ENCODE results near the gene ABR. TPM values are rescaled to one million over a fixed set of nuclear protein-coding genes. Genes with fewer than 3 reads are reported as not detected.
"Not testable (repeated sequence)": the region's sequence is repeated elsewhere in the genome, so short reads cannot be mapped to it uniquely, and the experiment has no call there.

Gene ABR
- polyA plus RNA-seq, 2 of the 4 experiments (the other 2 are of a cell fraction), result 70.9 to 73.8 TPM

DNA sequence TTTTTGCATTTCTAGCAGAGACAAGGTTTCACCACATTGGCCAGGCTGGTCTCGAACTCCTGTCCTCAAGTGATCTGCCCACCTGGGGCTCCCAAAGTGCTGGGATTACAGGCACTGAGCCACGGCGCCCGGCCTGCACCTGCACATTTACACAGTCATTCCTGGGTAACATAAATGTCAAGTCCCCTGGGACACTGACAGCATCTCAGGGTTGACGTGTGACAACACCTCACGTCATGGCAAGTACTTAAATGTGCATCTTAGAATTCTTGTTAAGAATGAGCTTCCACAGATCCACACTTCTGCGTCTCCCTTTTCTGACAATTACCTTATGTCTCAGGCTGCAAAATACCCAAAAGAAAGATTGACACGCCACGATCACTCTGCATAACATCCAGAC is 80.5 kb downstream of the ABR start (continued):
- TF ChIP-seq, protein P1, sequence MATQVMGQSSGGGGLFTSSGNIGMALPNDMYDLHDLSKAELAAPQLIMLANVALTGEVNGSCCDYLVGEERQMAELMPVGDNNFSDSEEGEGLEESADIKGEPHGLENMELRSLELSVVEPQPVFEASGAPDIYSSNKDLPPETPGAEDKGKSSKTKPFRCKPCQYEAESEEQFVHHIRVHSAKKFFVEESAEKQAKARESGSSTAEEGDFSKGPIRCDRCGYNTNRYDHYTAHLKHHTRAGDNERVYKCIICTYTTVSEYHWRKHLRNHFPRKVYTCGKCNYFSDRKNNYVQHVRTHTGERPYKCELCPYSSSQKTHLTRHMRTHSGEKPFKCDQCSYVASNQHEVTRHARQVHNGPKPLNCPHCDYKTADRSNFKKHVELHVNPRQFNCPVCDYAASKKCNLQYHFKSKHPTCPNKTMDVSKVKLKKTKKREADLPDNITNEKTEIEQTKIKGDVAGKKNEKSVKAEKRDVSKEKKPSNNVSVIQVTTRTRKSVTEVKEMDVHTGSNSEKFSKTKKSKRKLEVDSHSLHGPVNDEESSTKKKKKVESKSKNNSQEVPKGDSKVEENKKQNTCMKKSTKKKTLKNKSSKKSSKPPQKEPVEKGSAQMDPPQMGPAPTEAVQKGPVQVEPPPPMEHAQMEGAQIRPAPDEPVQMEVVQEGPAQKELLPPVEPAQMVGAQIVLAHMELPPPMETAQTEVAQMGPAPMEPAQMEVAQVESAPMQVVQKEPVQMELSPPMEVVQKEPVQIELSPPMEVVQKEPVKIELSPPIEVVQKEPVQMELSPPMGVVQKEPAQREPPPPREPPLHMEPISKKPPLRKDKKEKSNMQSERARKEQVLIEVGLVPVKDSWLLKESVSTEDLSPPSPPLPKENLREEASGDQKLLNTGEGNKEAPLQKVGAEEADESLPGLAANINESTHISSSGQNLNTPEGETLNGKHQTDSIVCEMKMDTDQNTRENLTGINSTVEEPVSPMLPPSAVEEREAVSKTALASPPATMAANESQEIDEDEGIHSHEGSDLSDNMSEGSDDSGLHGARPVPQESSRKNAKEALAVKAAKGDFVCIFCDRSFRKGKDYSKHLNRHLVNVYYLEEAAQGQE (IDR thresholded peaks at IDR 0.05), result no peak
- TF ChIP-seq CHD2 (IDR thresholded peaks at IDR 0.05; ENCODE audit: low read length, partially characterized antibody), result no peak
- TF ChIP-seq, protein P2, sequence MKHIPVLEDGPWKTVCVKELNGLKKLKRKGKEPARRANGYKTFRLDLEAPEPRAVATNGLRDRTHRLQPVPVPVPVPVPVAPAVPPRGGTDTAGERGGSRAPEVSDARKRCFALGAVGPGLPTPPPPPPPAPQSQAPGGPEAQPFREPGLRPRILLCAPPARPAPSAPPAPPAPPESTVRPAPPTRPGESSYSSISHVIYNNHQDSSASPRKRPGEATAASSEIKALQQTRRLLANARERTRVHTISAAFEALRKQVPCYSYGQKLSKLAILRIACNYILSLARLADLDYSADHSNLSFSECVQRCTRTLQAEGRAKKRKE (CRISPR knock-in tag; IDR thresholded peaks at IDR 0.05; ENCODE audit: low read depth), result no peak
- TF ChIP-seq JUN (IDR thresholded peaks at IDR 0.05), result no peak
- no peak for TF ChIP-seq FOSB (CRISPR knock-in tag; IDR thresholded peaks at IDR 0.05)
- TF ChIP-seq HEYL (CRISPR knock-in tag; IDR thresholded peaks at IDR 0.05), result no peak
- no peak for TF ChIP-seq E2F6 (IDR thresholded peaks at IDR 0.05; ENCODE audit: borderline replicate concordance, low read depth)

DNA sequence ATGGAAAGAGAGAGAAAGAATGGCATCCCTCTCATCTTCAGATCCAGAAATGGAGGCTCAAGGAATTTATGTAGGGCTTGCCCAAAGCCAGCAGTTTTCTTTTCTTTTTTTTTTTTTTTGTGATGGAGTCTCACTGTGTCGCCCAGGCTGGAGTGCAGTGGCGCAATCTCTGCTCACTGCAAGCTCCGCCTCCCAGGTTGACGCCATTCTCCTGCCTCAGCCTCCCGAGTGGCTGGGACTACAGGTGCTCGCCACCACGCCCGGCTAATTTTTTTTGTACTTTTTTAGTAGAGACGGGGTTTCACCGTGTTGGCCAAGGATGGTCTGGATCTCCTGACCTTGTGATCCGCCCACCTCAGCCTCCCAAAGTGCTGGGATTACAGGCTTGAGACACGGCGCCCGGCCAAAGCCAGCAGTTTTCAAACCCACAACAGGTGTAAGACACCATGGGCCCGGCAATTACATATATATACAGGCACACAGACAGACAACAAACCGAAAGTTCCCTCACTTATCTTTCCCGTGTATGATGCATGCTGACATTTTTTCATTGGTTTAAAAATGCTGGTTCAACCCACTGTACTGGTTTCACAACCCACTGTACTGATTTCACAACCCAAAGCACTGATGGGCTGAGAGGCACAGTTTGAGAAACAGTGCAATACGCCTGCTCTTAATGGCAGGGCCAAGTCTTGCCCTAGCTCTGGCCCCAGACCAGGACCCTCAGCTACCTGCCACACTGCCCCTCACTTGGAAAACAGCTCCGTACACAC is 81.6 kb downstream of the ABR start:
- DNase-seq (ENCODE audit: low read depth in 1 of 2, low spot score in 1 of 2); H3K27ac ChIP-seq; H3K9me3 ChIP-seq; FAIRE-seq; POLR2A ChIA-PET; H3K4me1 ChIP-seq; H3K4me3 ChIP-seq; H3K4me2 ChIP-seq: not testable (repeated sequence)
- peak; percentile 76 to 89; a peak in 3 of 4 replicates for TF ChIP-seq CEBPB (IDR thresholded peaks at IDR 0.05)
- TF ChIP-seq HES2 (IDR thresholded peaks at IDR 0.05), result 0 out of 2 replicates have a peak, but pooled peaks have one; percentile 14
- ATAC-seq, result peak; percentile 37 to 63; a peak in 5 of 6 replicates
- WGBS (ENCODE audit: missing lambda C conversion rate), result 92% methylated on average over 19 of the region's 19 CpGs
- CTCF ChIA-PET, result interaction anchor here (0.7 to 2.9 kb wide), 6 partner anchors 8 to 686 kb away, joined by 3 to 12 read pairs (median 4); no protein-coding TSS in a partner anchor

DNA sequence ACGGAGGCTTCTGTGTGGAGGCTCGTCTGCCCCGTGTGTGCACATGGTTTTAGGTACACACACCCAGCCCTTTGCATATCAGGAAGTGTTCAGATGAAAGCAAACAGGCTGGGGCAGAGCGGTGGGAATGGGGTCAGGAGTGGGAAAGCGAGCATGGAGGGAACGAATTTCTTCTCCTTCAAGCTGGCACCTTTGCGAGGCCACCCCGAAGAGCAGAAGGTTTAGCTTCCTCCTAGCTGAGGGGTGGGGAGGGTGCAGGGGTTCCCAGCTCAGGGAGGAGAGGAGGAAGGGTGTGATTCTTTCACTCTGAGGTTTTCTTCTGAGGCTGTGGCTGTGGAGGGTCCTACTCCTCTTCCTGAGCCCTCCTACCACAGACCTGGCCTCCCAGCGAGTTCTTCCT is 83.6 kb downstream of the ABR start:
- CTCF ChIA-PET, result interaction anchor here (0.6 to 2.8 kb wide), 9 partner anchors 15 to 156 kb away, joined by 3 to 13 read pairs (median 6); no protein-coding TSS in a partner anchor
- DNase-seq (ENCODE audit: low read depth in 1 of 2, low spot score in 1 of 2) (no peak), FAIRE-seq (no peak), ATAC-seq (no peak)
- WGBS (ENCODE audit: missing lambda C conversion rate), result 77% methylated on average over 9 of the region's 9 CpGs
- 0 out of 6 replicates have a peak overlapping the region, but pooled peaks of 1 of the 2 experiments have one; percentile 12 for H3K27ac ChIP-seq
- H3K4me1 ChIP-seq, result no peaks in the 10 kb centered on the region
- no peak overlapping the region for H3K4me2 ChIP-seq
- POLR2A ChIA-PET, result interaction anchor here (0.9 kb wide), 1 partner anchor 15 kb away, joined by 4 read pairs; no protein-coding TSS in a partner anchor
- no peaks in the 10 kb centered on the region for H3K9me3 ChIP-seq
- TF ChIP-seq EP300 (IDR thresholded peaks at IDR 0.05) (no peak), SREBF2 (IDR thresholded peaks at IDR 0.05) (no peak), RARB (CRISPR knock-in tag; IDR thresholded peaks at IDR 0.05) (no peak), MYC (IDR thresholded peaks at IDR 0.05; ENCODE audit: borderline replicate concordance, low read length) (no peak), FOSB (CRISPR knock-in tag; IDR thresholded peaks at IDR 0.05) (no peak)
- H3K4me3 ChIP-seq, result no peak overlapping the region

- 93% methylated on average over 8 of the region's 8 CpGs for WGBS (ENCODE audit: missing lambda C conversion rate)
- DNase-seq (ENCODE audit: low read depth in 1 of 2, low spot score in 1 of 2) (no peak), FAIRE-seq (no peak), ATAC-seq (no peak)
- H3K4me3 ChIP-seq, result no peak overlapping the region
- no peak overlapping the region for H3K4me2 ChIP-seq
- ChIA-PET POLR2A (no interaction called here), CTCF (interaction anchor here (1.1 to 2.8 kb wide), 6 partner anchors 15 to 95 kb away, joined by 5 to 13 read pairs (median 7); no protein-coding TSS in a partner anchor)
- no peaks in the 10 kb centered on the region for H3K9me3 ChIP-seq
- TF ChIP-seq NFE2L2 (conservative IDR thresholded peaks at IDR 0.05; ENCODE audit: low read length) (no peak), MAFK (IDR thresholded peaks at IDR 0.05; ENCODE audit: partially characterized antibody) (no peak), RNF2 (IDR thresholded peaks at IDR 0.05; ENCODE audit: borderline replicate concordance, low read depth) (no peak), RARB (CRISPR knock-in tag; IDR thresholded peaks at IDR 0.05) (no peak), GATA3 (IDR thresholded peaks at IDR 0.05; ENCODE audit: borderline replicate concordance) (no peak), HMGXB4 (CRISPR knock-in tag; IDR thresholded peaks at IDR 0.05; ENCODE audit: borderline replicate concordance) (no peak), POLR2A (IDR thresholded peaks at IDR 0.05; ENCODE audit: low read length) (no peak), CBX2 (IDR thresholded peaks at IDR 0.05; ENCODE audit: borderline replicate concordance, low read depth) (no peak), KDM5A (IDR thresholded peaks at IDR 0.05) (no peak), HDAC2 (IDR thresholded peaks at IDR 0.05) (no peak), CHD4 (IDR thresholded peaks at IDR 0.05; ENCODE audit: borderline replicate concordance) (no peak), PHF8 (IDR thresholded peaks at IDR 0.05; ENCODE audit: borderline replicate concordance, low read depth) (no peak), HOXA7 (CRISPR knock-in tag; IDR thresholded peaks at IDR 0.05) (no peak)
- no peaks in the 10 kb centered on the region for H3K4me1 ChIP-seq
- H3K27ac ChIP-seq, result 0 out of 6 replicates have a peak overlapping the region, but pooled peaks of 1 of the 2 experiments have one; percentile 12
Measured at GRCh38 chr17:1095853-1096173, 84.0 kb downstream of the ABR start.
